ENCODE results near the gene CUL7. TPM values are rescaled to one million over a fixed set of nuclear protein-coding genes. Genes with fewer than 3 reads are reported as not detected.
"Not testable (repeated sequence)": the region's sequence is repeated elsewhere in the genome, so short reads cannot be mapped to it uniquely, and the experiment has no call there.

The CUL7 gene
- total RNA-seq, 1 donor from 2014 or later, result 27.0 TPM

- DNase-seq (ENCODE audit: low read depth, low spot score), result no peak
These were observed 5.7 kb downstream of the CUL7 start for GRCh38 chr6:43047998-43048397.

GRCh38 chr6:43045371-43045930 lies 8.2 kb downstream of the CUL7 start:
- no peak for DNase-seq (ENCODE audit: low read depth, low spot score)

- DNase-seq (ENCODE audit: low read depth, low spot score), result no peak
These were observed 10.3 kb downstream of the CUL7 start for GRCh38 chr6:43043310-43043709.

- not testable (repeated sequence) for DNase-seq (ENCODE audit: low read depth, low spot score)
These were observed 12.2 kb downstream of the CUL7 start for GRCh38 chr6:43041475-43041874.

DNA sequence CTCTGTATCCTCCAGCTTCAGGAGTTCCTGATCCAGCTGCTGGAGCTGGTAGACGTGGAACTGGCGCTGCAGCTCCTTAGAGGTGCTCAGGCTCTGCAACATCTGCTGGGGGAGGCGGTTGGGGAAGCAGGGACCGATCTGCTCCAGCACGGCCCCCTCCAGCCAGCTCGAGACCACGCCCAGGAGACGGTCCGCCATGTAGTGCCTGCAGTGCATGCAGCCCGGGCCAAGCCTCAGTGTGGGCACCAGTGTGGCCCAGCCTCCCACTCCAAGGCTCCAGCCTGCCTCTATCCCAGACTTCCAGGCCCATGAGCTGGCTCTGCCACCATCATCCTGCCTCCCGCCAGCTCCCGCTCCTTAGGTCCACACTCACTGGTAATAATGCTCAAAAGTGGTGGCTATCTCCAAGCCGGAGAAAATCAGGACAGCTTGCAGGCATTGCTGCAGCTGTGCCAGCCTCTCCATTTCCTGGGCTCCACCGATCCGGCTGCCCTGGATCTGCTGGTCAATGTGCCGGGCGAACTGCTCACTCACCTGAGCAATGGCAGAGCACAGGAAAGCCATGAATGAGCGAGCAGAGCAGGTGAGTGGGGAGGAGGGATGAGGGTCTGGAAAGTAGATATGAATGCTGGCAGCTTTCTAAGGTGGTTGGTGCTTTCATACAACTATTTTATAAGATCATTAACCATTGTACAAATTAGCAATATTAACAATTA lies 13.0 kb downstream of the CUL7 start:
- DNase-seq (ENCODE audit: low read depth, low spot score), result no peak

- DNase-seq (ENCODE audit: low read depth, low spot score), result no peak
These were observed 14.9 kb downstream of the CUL7 start for GRCh38 chr6:43038727-43039126.

DNA sequence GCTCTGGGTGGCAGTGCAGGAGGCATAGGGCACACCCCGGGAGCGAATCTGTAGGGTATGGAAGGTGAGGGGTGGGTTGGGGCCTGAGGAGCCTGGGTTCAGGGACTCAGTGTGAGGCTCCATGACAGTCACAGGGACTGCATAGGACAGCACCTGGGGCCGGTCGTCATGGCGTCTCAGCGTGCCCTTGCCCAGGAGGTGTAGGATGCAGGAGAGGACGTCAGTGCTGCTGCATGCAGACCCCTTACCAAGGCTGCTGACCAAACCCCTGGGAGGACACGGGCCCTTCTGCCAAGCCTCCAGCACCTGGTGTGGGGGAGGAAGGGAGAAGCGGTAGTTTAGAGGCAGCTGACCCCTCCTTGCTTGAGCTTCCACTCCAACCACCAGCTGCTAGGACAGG lies 15.9 kb downstream of the CUL7 start:
- no peak for DNase-seq (ENCODE audit: low read depth, low spot score)

DNA sequence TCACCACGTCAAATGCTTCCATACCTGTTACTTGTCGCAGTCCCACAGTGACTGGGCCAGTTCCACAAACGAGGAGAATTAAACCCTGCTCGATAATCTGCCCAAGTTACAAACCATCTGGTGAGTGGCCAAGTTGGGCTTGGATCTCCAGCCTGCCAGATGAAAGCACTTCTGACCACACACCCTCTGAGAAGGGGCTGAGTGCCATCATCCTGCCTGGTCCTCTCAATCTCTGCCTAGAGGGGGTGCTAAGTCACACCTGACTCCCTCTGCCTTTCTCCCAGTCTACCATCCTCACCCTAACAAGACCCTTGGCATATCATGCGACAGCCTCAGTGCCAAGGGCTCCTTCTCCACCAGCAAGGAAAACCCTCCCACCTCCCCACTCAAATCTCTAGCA lies 16.5 kb downstream of the CUL7 start:
- DNase-seq (ENCODE audit: low read depth, low spot score), result no peak

GRCh38 chr6:43036712-43037111 lies 16.9 kb downstream of the CUL7 start:
- no peak for DNase-seq (ENCODE audit: low read depth, low spot score)

DNA sequence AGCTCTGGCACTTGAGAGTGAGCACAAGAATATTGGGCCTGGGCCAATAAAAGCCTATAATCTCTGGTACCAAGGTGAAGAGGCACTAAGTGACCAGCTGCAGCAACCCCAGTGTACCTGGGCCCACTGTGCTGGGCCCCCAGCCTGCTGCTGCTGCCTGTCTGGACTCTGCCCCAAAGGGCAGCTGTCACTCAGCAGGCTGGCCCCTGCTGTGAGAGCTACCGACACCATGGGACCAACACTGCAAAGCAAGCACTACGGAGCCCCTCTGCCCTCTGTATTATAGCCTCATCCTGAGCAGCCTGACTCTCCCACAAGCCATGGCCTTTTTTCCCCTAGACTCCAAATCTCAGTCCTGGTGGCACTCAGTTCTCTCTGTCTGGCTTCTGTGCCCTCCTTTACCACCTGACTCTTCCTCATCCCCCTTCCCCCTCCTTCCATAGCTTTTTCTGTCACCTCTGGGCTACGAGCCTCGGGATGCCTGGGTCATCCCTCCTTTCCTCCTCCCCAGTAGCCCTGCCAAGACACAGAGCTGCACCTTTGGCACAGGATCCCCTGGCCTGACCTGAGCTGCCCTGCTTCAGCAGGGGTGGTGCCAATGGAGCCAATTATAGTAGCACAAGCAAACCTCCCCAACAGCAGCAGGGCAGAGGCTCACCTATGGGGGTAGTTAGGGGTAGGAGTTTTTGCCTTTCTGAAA lies 18.0 kb downstream of the CUL7 start:
- no peak for DNase-seq (ENCODE audit: low read depth, low spot score)

DNA sequence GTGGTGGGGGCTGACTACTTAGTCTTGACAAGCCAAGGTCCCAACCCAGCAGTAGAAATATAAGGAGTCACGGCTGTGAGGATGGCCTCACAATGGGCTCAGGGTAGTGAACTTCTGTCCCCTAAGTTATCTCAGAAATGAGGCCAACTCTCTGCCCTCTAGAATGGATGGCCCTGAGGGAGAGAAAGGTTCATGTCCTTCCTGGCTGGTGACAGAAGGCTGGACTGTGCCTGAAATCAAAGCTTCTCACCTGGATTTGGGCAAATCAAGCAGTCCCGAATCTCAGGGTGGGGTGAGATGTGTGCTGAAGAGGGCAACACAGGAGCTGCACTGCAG lies 19.5 kb downstream of the CUL7 start:
- DNase-seq (ENCODE audit: low read depth, low spot score), result no peak

DNA sequence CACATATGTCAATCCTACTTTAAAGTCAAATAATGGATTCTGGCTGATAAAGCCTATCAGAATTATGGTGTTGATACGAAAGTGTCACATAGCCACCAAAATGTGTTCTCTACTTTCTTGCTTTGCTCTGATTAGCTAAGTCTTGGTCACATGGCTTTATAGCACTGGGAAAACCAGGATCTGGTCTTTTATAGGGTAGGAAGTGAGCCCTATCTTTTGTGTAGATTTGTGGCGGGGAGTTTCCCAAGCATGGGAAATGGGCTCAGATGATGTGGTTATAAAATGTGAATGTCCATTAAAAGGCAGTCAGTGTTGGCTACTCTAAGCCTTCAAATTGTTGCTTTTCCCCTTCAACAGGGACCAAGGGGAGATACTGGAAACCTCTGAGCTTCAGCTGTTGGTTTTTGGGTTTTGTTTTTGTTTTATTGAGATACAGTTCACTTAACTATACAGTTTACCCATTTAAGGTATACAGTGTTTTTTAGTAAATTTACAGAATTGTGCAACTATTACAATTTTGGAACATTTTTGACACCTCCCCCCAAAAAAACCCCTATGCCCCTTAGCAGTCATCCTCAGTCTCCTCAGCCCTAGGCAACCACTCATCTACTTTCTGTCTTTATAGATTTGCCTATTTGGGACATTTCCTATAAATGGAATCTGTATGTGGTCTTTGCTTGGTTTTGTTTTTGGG lies 20.0 kb downstream of the CUL7 start:
- no peak for DNase-seq (ENCODE audit: low read depth, low spot score)

DNA sequence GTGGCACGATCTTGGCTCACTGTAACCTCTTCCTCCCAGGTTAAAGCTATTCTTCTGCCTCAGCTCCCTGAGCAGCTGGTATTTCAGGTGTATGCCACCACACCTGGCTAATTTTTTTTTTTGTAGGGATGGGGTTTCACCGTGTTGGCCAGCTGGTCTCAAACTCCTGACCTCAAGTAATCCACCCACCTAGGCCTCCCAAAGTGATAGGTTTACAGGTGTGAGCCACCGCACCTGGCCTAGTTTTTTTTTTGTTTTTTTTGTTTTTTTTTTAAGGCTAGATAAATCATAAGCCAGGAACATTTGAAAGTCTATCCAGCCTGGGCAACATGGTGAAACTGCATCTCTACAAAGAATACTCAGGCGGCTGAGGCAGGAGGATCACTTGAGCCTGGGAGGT lies 21.3 kb downstream of the CUL7 start:
- DNase-seq (ENCODE audit: low read depth, low spot score), result no peak

DNA sequence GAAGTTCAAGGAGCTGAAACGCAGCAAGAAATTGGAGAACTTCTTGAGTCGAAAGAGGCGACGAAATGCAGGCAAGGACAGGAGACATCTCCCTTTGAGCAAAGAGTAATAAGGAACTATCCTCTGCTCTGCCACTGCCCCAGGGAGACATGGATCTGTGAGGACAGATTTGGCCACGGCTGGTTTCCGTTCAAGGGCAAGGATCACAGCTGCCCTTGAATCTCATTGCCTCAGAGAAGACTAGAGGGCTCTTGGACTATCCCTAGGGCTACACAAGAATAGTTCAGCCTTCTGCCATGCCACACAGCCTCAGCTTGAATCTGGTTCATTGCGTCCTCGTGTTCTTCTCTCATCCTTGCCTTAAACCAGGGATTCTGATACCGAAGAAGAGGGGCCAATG lies 24.5 kb downstream of the CUL7 start:
- DNase-seq (ENCODE audit: low read depth, low spot score), result no peak

- DNase-seq (ENCODE audit: low read depth, low spot score), result no peak
These were observed 27.3 kb downstream of the CUL7 start for GRCh38 chr6:43026365-43026764.

DNA sequence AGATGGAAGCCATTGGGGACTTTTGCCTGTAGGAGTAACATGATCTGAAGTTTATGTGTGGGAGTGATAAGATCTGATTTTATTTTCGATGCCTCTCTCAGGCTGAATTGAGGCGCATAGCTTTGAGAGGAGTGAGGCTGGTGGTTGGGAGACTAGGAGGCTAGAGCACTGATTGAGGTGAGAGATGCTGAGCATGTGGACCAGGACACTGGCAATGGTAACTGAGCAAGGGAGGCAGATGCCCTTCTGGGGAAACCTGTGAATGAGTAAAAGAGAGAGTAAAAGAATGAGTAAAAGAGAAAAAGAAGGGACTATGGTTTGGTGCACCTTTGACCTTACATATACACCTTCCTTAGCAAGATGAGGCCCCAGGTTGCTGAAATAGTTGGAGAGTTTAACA lies 29.2 kb downstream of the CUL7 start:
- no peak for DNase-seq (ENCODE audit: low read depth, low spot score)

DNA sequence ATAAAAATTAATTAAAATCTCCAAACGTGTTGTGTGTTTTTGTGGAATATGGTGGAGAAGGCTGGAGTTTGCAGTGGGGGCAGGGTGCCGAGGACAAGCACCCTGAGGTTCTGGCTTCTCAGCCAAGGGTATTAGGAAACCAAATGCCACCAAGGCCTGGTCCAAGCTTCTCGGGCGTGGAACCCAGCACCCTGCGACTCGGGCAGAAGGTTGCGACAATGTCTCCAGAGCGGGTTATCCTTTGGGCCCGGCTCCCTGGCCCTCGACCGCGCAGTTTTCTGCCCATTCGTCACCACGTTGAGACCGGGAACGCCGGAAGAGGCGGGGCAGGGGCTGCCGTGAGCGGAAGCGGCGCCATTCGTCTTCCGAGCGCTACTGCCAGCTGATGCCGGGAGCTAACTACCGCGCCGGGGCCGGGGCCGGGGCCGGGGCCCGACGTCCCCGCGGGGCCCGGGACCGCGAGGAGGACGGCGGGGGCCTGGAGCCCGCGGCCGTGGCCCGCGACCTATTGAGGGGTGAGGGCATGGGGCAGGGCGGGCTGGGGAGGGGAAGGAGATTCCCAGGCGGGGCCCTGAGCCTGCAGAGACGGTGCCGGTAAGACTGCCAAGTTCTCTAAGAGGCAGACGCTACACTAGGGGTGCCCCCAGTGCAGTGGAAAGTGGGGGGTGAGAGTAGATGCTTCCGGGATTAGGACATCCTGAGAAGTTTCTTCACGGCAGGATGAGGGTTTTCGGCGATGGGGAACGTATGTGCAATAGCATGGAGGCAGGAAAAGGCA lies 32.2 kb downstream of the CUL7 start, which contains the start of gene RRP36:
Gene RRP36 (plus strand): TSS at position 354 of the 778 bp plus-strand sequence. CDS start 32 bp downstream, at position 386.
- DNase-seq (ENCODE audit: low read depth, low spot score), result no peak

GRCh38 chr6:43020847-43021246 lies 32.8 kb downstream of the CUL7 start:
- DNase-seq (ENCODE audit: low read depth, low spot score), result no peak

GRCh38 chr6:43020052-43020705 lies 33.5 kb downstream of the CUL7 start:
- DNase-seq (ENCODE audit: low read depth, low spot score), result no peak

DNA sequence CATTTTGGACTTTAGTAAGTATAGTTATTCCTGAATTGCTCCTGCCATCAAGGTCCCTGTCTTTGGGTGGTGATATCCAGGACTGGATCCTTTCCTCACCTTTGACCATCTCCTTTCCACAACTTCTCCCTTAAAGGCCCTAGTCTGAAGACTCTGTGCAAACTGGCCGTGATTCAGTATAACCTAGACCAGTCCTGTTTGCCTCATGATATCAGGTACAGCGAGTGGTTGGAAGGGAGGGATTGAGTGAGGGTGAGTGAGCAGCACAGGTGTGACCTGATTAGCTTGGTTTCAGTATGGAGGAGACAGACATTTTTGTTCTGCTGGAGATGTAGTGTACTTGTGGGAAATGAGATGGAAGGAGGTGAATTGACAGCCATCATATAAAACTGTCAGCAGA lies 34.5 kb downstream of the CUL7 start:
- no peak for DNase-seq (ENCODE audit: low read depth, low spot score)

DNA sequence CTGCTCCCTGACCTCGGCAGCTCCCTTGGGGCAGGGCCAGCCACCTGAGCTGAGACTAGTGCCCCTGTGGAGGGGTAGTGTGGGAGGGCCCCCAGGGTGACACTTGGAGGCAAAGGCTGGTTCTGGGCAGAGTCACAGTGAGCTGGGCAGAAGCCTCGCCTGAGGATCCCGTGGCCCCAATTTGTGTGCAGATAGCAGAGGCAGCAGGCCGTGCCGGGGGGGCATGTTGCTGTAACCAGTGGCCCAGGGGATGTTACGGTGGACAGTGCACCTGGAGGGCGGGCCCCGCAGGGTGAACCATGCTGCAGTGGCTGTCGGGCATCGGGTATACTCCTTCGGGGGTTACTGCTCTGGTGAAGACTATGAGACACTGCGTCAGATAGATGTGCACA lies 36.7 kb downstream of the CUL7 start:
- DNase-seq (ENCODE audit: low read depth, low spot score), result no peak

Data from pulmonary artery endothelial cell (primary cell).